HG02798 (cell line): ENCODE measurements around the gene NRXN3.
"Not testable (repeated sequence)": the region's sequence is repeated elsewhere in the genome, so short reads cannot be mapped to it uniquely, and the experiment has no call there.

Source experiments
- ATAC-seq: cut with Tn5 transposase; IDR thresholded peaks from one replicate; pipeline ENCODE4 v1.9.1; 2021; ENCODE audit warnings: mild to moderate bottlenecking; ENCODE audit not compliant: unreplicated experiment, poor library complexity

Gene NRXN3

DNA sequence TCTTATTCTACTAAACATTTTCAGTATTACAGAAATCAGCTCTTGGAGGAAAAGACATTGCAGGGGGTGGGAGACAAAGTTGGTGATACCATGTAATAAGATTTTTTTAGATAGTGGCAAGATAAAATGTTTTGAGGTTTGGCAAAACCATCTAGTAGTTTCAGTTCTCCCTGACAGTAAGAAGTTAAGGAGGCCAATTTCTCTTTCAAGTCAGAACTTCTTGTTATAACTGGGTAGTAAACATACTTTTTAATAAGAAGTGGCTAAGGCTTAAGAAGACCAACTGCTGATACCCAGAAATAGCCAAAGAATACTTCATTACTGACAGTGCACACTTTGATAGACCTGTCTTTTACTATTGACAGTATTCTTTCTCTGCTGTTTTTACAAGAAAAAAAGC is 1588.8 kb downstream of the NRXN3 start:
- ATAC-seq = no peak

DNA sequence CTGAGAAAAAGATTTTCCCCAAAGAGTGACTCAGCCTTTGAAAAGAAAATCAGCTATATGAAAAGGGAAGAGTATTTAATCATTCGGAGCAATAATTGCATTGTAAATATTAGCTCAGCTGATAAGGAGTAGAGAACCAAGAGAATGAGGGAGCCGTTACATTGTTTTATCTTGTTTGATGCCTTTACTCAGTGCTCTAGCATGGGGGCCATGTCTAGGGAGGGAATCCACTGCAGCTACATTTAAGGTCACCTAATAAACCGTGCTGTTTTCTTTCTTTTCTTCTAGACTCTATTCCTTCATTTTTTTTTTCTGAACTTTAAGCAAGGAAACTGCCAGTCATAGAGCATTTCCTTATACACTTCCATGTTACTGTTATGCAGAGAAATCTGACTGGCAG is 1594.2 kb downstream of the NRXN3 start:
- no peak for ATAC-seq

GRCh38 chr14:79766511-79766910 is 1596.3 kb downstream of the NRXN3 start:
- no peak for ATAC-seq

DNA sequence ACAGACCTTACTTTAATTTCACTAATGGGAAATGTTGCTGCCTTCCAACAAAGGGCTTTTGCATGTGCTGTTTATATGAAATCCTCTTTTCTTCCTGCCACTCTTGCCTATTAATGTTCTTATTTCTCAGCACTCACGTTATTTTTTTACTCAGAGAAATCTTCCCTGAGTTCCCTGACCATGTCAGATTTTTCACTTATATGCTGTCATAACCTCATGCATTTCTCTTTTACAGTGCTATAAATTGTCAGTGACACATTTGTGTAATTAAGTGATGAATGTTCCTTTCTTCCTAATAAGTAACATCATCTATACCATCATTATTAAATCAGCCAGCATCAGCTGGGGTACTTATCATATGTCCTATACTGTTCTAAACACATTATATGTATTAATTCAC is 1597.1 kb downstream of the NRXN3 start:
- no peak for ATAC-seq

DNA sequence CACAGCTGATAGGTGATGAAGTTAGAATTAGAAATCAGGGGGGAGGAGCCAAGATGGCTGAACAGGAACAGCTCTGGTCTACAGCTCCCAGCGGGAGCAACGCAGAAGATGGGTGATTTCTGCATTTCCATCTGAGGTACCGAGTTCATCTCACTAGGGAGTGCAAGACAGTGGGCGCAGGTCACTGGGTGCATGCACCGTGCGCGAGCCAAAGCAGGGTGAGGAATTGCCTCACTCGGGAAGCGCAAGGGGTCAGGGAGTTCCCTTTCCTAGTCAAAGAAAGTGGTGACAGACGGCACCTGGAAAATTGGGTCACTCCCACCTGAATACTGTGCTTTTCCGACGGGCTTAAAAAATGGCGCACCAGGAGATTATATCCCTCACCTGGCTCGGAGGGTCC is 1597.5 kb downstream of the NRXN3 start:
- not testable (repeated sequence) for ATAC-seq

DNA sequence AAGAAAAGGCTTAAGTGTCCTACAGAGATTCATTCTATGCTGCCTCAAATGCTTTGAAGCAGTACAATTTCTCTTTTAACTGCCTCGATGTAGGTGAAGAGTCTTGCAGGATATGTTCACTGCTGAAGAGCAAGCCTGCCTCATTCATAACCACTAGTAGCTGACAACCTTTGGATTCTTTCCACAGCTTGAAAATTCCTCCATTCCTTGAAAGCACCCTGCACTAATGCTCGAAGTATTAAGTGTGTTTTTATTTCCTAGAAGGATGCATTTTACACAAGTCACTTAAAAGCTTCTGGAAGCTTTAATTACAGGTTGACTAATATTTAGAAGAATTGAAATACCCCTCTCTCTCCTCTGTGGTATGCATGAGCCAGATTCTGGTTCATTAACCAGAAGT is 1611.7 kb downstream of the NRXN3 start:
- no peak for ATAC-seq

GRCh38 chr14:79783041-79783440 is 1612.9 kb downstream of the NRXN3 start:
- ATAC-seq = no peak

GRCh38 chr14:79786522-79786921 is 1616.3 kb downstream of the NRXN3 start:
- no peak for ATAC-seq

DNA sequence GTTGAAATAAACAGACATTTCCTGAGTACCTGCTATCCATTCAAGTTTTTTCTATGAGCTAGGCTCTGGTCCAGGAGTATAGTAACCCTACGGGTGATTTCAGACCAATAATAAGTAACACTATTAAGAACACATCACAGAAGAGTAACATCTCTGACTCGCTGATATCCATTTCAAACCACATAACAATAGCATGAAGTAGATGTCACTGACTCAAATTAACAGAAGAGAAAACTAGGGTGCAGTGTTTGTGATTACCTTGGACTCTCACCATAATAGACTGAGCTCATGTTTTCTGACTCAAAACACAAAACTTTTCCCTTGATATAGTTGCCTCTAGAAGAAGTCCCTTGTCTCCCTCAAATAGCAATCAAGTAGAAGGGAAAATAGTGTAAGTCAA is 1618.2 kb downstream of the NRXN3 start:
- no peak for ATAC-seq

- ATAC-seq = no peak
Measured at GRCh38 chr14:79791055-79791732, 1621.0 kb downstream of the NRXN3 start.

- ATAC-seq = no peak
Measured at GRCh38 chr14:79802093-79802492, 1631.9 kb downstream of the NRXN3 start.

- no peak for ATAC-seq
Measured at GRCh38 chr14:79805636-79806035, 1635.5 kb downstream of the NRXN3 start.

DNA sequence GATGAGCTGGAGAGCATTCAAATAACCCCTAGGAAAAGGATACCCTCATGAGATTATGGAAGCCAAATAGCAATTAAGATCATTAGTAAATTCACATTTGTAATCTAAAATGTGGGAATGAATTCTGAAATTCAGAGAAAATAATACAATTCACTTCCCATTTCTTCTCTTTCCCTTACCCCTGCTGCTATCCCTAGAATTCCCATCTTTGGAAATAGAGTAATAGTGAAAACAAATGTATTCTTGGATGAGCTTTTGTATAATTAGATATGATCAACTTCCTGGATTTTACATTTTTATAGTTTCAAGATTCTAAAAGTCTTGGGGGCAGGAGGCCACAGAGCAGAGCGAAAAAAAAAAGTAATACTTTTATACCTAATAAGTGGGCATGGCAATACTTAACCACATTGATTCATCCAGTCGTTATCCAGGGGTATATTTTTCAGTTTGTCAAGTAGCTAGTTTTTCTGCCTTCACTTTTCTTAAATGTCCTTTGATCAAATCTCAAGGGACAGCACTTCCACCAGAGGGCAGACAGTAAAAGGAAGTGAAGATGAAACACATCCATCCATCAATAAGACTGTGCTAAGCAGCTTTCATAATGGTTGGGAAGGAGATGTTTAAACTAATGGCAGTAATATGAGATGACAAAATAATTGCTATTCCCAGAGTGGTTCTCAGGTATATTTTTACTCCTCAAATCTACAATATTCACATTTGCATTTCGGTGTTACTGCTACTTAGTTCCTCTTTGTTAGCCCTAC is 1639.9 kb downstream of the NRXN3 start:
- ATAC-seq = no peak

- ATAC-seq = no peak
Measured at GRCh38 chr14:79820866-79821535, 1650.8 kb downstream of the NRXN3 start.

GRCh38 chr14:79822034-79822433 is 1651.9 kb downstream of the NRXN3 start:
- no peak for ATAC-seq

GRCh38 chr14:79825046-79825521 is 1654.9 kb downstream of the NRXN3 start:
- ATAC-seq = no peak

GRCh38 chr14:79826362-79826761 is 1656.2 kb downstream of the NRXN3 start:
- no peak for ATAC-seq

GRCh38 chr14:79829405-79830166 is 1659.4 kb downstream of the NRXN3 start:
- no peak for ATAC-seq

DNA sequence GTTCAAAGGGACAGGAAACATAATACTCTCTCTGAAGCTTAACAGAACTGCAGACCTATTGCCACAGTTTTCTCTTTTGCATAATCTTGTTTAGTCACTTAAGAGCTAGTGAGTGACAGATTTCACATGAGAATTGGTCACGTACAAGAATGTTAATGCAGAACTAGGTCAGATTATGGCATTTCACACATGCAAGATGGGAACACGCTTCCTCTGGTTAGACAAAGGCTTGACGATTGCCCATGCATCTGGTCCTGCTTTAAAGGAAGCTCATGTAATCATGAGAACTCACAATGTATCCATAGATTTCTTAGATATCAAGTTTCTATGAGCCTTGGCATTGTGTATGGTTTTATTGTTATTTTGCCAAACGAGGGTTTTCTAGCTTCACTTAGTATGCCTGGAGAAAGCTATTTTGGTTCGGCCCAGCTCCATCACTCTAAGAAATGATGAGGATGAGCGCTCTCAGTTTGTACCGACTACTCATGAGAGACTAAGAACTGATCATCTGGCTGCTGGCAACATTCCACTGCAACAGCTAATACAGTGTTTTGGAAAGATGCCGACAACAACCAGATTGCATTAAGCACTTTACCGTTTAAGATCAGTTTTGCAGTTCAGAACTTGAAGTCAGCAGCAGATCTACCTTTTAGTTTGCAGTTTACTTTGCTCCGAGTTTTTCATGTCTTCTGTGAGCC is 1661.2 kb downstream of the NRXN3 start:
- ATAC-seq = no peak

GRCh38 chr14:79833781-79834180 is 1663.6 kb downstream of the NRXN3 start:
- ATAC-seq = no peak
